ENCODE measurements around the gene PCTP.

- TF ChIP-seq CTCF (IDR thresholded peaks at IDR 0.05; ENCODE audit: poor library complexity): no peak
- TF ChIP-seq EZH2 (IDR thresholded peaks at IDR 0.05; ENCODE audit: borderline replicate concordance): no peak
- no peak for TF ChIP-seq EZH2phosphoT487 (IDR thresholded peaks at IDR 0.05; ENCODE audit: low read depth, severe bottlenecking, unreplicated experiment)
Measured at GRCh38 chr17:55776271-55776670, 25.4 kb downstream of the PCTP start.
